Prostate gland (tissue), 2 donors: ENCODE measurements around the gene DDX31. TPM values are rescaled to one million over a fixed set of nuclear protein-coding genes. Genes with fewer than 3 reads are reported as not detected.

Source experiments
- DNase-seq: peaks from one replicate; pipeline ENCODE4 v3.0.0-alpha.2; 2019; ENCODE audit warnings: low spot score
- H3K27ac ChIP-seq, 2 donors: fragments of 200-600 bp; sonication (generic); 2 replicates each; pipeline ENCODE4 v1.5.1; 2017 to 2019
- H3K27me3 ChIP-seq: fragments of 200-600 bp; sonication (generic); replicated peaks from 2 replicates; pipeline ENCODE4 v1.5.1; 2019; ENCODE audit not compliant: insufficient read depth
- H3K36me3 ChIP-seq, 2 donors: fragments of 200-600 bp; sonication (generic); 1 replicate in 1 of 2; 2 replicates in 1 of 2; pipeline versions ENCODE4 v1.5.1 to v1.8.1; 2017 to 2019
- H3K4me1 ChIP-seq: fragments of 200-600 bp; sonication (generic); replicated peaks from 2 replicates; pipeline ENCODE4 v1.5.1; 2019
- H3K4me3 ChIP-seq, 2 donors: fragments of 200-600 bp; sonication (generic); 2 replicates each; pipeline ENCODE4 v1.5.1; 2017 to 2019
- H3K9me3 ChIP-seq: fragments of 200-600 bp; sonication (generic); 2 replicates; pipeline ENCODE4 v1.5.1; 2017
- POLR2A ChIP-seq: fragments of 450-650 bp; IDR thresholded peaks from one replicate; pipeline ENCODE4 v1.6.1; 2016; ENCODE audit warnings: antibody characterized with exemption, mild to moderate bottlenecking
- POLR2AphosphoS5 ChIP-seq: sonication (generic); formaldehyde crosslinking; IDR thresholded peaks from one replicate; pipeline ENCODE4 v1.6.1; 2017; ENCODE audit warnings: antibody characterized with exemption
- WGBS: methylation state at CpG from one replicate; pipeline ENCODE4 v1.1.5; 2018; 5-methylcytosine and 5-hydroxymethylcytosine counted together
- intact Hi-C: fragments of 100-400 bp; cut with DNase I; formaldehyde crosslinking; loops from one replicate; pipeline ENCODE4 v1.14.2; 2022
- total RNA-seq, 2 donors: library from RNA; depleted of rRNA; stranded (reverse); fragments of >200 nt; gene quantifications; one replicate each; pipeline ENCODE4 v1.1.0, GENCODE V29; 2016
- TF ChIP-seq, protein P1 (sequence below), 4 experiments: fragments of 200-600 bp in 2 of 4; fragments of 450-650 bp in 2 of 4; sonication (generic) in 2 of 4; IDR thresholded peaks; 1 replicate in 3 of 4; 2 replicates in 1 of 4; pipeline ENCODE4 v1.5.1; 2016 to 2019; ENCODE audit warnings: antibody characterized with exemption in 4 of 4, mild to moderate bottlenecking in 2 of 4, moderate library complexity in 2 of 4

The DDX31 gene
- total RNA-seq, 2 donors from 2014 or later: 19.0 to 22.2 TPM

GRCh38 chr9:132555528-132555927, 114.3 kb downstream of the DDX31 start:
- Histone ChIP-seq H3K4me1 (no peaks in the 10 kb centered on the region), H3K27me3 (peaks cover 2% of the 10 kb centered on the region), H3K9me3 (no peaks in the 10 kb centered on the region), H3K27ac (no peak overlapping the region), H3K36me3 (no peaks in the 10 kb centered on the region), H3K4me3 (no peak overlapping the region)
- intact Hi-C loops: no loop called here
- TF ChIP-seq POLR2A: no peak
- no peak for TF ChIP-seq POLR2AphosphoS5
- TF ChIP-seq, protein P1, sequence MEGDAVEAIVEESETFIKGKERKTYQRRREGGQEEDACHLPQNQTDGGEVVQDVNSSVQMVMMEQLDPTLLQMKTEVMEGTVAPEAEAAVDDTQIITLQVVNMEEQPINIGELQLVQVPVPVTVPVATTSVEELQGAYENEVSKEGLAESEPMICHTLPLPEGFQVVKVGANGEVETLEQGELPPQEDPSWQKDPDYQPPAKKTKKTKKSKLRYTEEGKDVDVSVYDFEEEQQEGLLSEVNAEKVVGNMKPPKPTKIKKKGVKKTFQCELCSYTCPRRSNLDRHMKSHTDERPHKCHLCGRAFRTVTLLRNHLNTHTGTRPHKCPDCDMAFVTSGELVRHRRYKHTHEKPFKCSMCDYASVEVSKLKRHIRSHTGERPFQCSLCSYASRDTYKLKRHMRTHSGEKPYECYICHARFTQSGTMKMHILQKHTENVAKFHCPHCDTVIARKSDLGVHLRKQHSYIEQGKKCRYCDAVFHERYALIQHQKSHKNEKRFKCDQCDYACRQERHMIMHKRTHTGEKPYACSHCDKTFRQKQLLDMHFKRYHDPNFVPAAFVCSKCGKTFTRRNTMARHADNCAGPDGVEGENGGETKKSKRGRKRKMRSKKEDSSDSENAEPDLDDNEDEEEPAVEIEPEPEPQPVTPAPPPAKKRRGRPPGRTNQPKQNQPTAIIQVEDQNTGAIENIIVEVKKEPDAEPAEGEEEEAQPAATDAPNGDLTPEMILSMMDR (IDR thresholded peaks at IDR 0.05): no peak
- WGBS: 53% methylated on average over 8 of the region's 8 CpGs
- DNase-seq: no peak

DNA sequence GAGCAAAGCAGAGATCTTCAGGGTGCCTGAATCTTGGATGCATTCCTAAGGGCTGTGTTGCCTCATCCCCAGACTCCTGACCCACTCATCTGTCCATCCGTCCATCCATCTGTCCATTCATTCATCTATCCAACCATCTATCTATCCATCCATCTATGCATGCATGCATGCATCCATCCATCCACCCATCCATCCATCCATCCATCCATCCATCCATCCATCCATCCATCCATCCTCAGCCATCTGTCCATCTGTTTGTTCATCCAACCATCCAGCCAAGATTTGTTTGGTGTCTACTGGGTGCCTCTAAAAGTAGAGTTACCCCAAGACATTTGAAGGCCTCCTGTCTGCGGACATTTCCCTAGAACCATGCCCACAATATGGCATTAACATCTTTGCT, 115.0 kb downstream of the DDX31 start:
- Histone ChIP-seq H3K27ac (no peak overlapping the region), H3K4me1 (no peaks in the 10 kb centered on the region), H3K9me3 (no peaks in the 10 kb centered on the region), H3K36me3 (no peaks in the 10 kb centered on the region), H3K4me3 (no peak overlapping the region), H3K27me3 (peaks cover 2% of the 10 kb centered on the region)
- intact Hi-C loops: no loop called here
- no peak for DNase-seq
- 95% methylated on average over 2 of the region's 2 CpGs for WGBS
- TF ChIP-seq POLR2AphosphoS5 (no peak), POLR2A (no peak)
- TF ChIP-seq, protein P1 (IDR thresholded peaks at IDR 0.05): no peak

DNA sequence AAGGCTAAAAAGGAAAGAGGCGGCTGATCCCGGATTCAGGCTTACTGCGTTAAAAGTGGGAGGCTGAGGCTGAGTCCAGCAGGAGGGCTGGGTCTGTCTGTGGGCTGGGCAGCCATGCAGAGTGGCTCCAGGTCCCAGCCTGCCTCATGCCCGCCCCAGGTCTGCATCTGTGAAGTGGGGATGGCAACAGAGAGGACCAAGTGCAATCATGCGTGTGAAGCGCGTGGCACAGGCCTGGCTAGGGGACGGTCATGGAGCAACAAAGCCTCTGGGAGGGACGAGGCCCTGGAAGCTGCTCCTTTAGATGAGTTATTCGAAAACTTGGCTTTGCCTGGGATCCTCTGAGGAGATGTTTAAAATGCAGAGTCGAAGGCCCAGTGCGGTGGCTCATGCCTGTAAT, 117.7 kb downstream of the DDX31 start:
- no peaks in the 10 kb centered on the region for H3K36me3 ChIP-seq
- no peaks in the 10 kb centered on the region for H3K4me1 ChIP-seq
- H3K27me3 ChIP-seq: no peaks in the 10 kb centered on the region
- no peaks in the 10 kb centered on the region for H3K9me3 ChIP-seq
- no peak overlapping the region for H3K27ac ChIP-seq
- no peak overlapping the region for H3K4me3 ChIP-seq
- 88% methylated on average over 12 of the region's 12 CpGs for WGBS
- intact Hi-C loops: no loop called here
- TF ChIP-seq POLR2AphosphoS5 (no peak), POLR2A (no peak)
- TF ChIP-seq, protein P1 (IDR thresholded peaks at IDR 0.05): no peak
- DNase-seq: no peak

GRCh38 chr9:132551556-132551955, 118.2 kb downstream of the DDX31 start:
- H3K9me3 ChIP-seq: no peaks in the 10 kb centered on the region
- H3K4me3 ChIP-seq: no peak overlapping the region
- WGBS: 66% methylated on average over 13 of the region's 13 CpGs
- TF ChIP-seq, protein P1 (IDR thresholded peaks at IDR 0.05): no peak
- TF ChIP-seq POLR2AphosphoS5 (no peak), POLR2A (no peak)
- H3K27me3 ChIP-seq: no peaks in the 10 kb centered on the region
- DNase-seq: no peak
- intact Hi-C loops: no loop called here
- no peaks in the 10 kb centered on the region for H3K4me1 ChIP-seq
- no peaks in the 10 kb centered on the region for H3K36me3 ChIP-seq
- H3K27ac ChIP-seq: no peak overlapping the region

GRCh38 chr9:132548751-132549640, 120.8 kb downstream of the DDX31 start:
- intact Hi-C loops: no loop called here
- H3K4me1 ChIP-seq: no peaks in the 10 kb centered on the region
- WGBS: 65% methylated on average over 17 of the region's 17 CpGs
- no peaks in the 10 kb centered on the region for H3K36me3 ChIP-seq
- no peak for DNase-seq
- TF ChIP-seq POLR2AphosphoS5 (no peak), POLR2A (no peak)
- TF ChIP-seq, protein P1 (IDR thresholded peaks at IDR 0.05): no peak
- H3K27me3 ChIP-seq: no peaks in the 10 kb centered on the region
- no peak overlapping the region for H3K27ac ChIP-seq
- H3K9me3 ChIP-seq: no peaks in the 10 kb centered on the region
- H3K4me3 ChIP-seq: no peak overlapping the region
